GM12878 (cell line): ENCODE data around the gene AGO4. TPM values are rescaled to one million over a fixed set of nuclear protein-coding genes. Genes with fewer than 3 reads are reported as not detected.

ENCODE experiments used
- EGR1 ChIP-seq, 2 experiments: IDR thresholded peaks; 1 replicate in 1 of 2; 2 replicates in 1 of 2; pipeline ENCODE4 v1.6.1; 2011 to 2012; ENCODE audit warnings: low read depth in 2 of 2, low read length in 2 of 2, borderline replicate concordance in 1 of 2, mild to moderate bottlenecking in 1 of 2, moderate library complexity in 1 of 2
- ETV6 ChIP-seq, 2 experiments: fragments of 450-650 bp in 1 of 2; IDR thresholded peaks in 1 of 2; conservative IDR thresholded peaks in 1 of 2; 2 replicates each; pipeline ENCODE4 v1.6.1; 2014; ENCODE audit warnings: antibody characterized with exemption in 1 of 2, borderline replicate concordance in 1 of 2, low read depth in 1 of 2, mild to moderate bottlenecking in 1 of 2, moderate library complexity in 1 of 2
- HCFC1 ChIP-seq: fragments of 150-350 bp; IDR thresholded peaks from 2 replicates; pipeline ENCODE4 v1.6.1; 2014; ENCODE audit warnings: low read length
- MTA3 ChIP-seq: IDR thresholded peaks from 2 replicates; pipeline ENCODE4 v1.6.1; 2012; ENCODE audit warnings: low read length, inconsistent platforms, borderline replicate concordance
- MYC ChIP-seq: IDR thresholded peaks from 2 replicates; pipeline ENCODE4 v1.6.1; 2011; ENCODE audit warnings: mild to moderate bottlenecking, low read length, moderate library complexity, inconsistent platforms; ENCODE audit not compliant: insufficient read depth, insufficient replicate concordance, insufficient read length, severe bottlenecking
- NR2C1 ChIP-seq: fragments of 450-650 bp; IDR thresholded peaks from 2 replicates; pipeline ENCODE4 v1.6.1; 2017; ENCODE audit warnings: antibody characterized with exemption, mild to moderate bottlenecking, moderate library complexity
- NR2C2 ChIP-seq: IDR thresholded peaks from 2 replicates; pipeline ENCODE4 v1.6.1; 2011; ENCODE audit warnings: borderline replicate concordance, low read depth; ENCODE audit not compliant: control insufficient read depth, insufficient read length
- PAX5 ChIP-seq: IDR thresholded peaks from 2 replicates; pipeline ENCODE4 v1.6.1; 2011; ENCODE audit warnings: low read depth, low read length, borderline replicate concordance
- PBX3 ChIP-seq: IDR thresholded peaks from 2 replicates; pipeline ENCODE4 v1.6.1; 2011; ENCODE audit warnings: mild to moderate bottlenecking, low read depth, low read length, moderate library complexity; ENCODE audit not compliant: insufficient replicate concordance
- PML ChIP-seq: IDR thresholded peaks from 2 replicates; pipeline ENCODE4 v1.6.1; 2012; ENCODE audit warnings: low read length, inconsistent platforms
- RB1 ChIP-seq: fragments of 450-650 bp; formaldehyde crosslinking; IDR thresholded peaks from 2 replicates; pipeline ENCODE4 v1.6.1; 2017; ENCODE audit warnings: mild to moderate bottlenecking, borderline replicate concordance
- RELB ChIP-seq: fragments of 450-650 bp; IDR thresholded peaks from 2 replicates; pipeline ENCODE4 v1.6.1; 2017; ENCODE audit warnings: low read depth, mild to moderate bottlenecking, moderate library complexity
- SIN3A ChIP-seq: IDR thresholded peaks from 2 replicates; pipeline ENCODE4 v1.6.1; 2012; ENCODE audit warnings: low read depth, low read length, improper control_type of control experiment
- SMARCA5 ChIP-seq: fragments of 450-650 bp; IDR thresholded peaks from 2 replicates; pipeline ENCODE4 v1.6.1; 2017; ENCODE audit warnings: mild to moderate bottlenecking
- SMC3 ChIP-seq: IDR thresholded peaks from 2 replicates; pipeline ENCODE4 v1.6.1; 2011; ENCODE audit warnings: low read length, improper control_type of control experiment, borderline replicate concordance
- SP1 ChIP-seq: IDR thresholded peaks from one replicate; pipeline ENCODE4 v1.6.1; 2011; ENCODE audit warnings: low read depth, low read length
- SREBF1 ChIP-seq: IDR thresholded peaks from 2 replicates; pipeline ENCODE4 v1.6.1; 2012; ENCODE audit warnings: mild to moderate bottlenecking, low read length
- SRF ChIP-seq, 2 experiments: IDR thresholded peaks; 2 replicates each; pipeline ENCODE4 v1.6.1; 2011; ENCODE audit warnings: low read depth in 2 of 2, low read length in 2 of 2, mild to moderate bottlenecking in 1 of 2, moderate library complexity in 1 of 2
- TCF7 ChIP-seq: IDR thresholded peaks from 2 replicates; pipeline ENCODE4 v1.6.1; 2014; ENCODE audit warnings: antibody characterized with exemption, borderline replicate concordance
- USF1 ChIP-seq: IDR thresholded peaks from 2 replicates; pipeline ENCODE4 v1.6.1; 2011; ENCODE audit warnings: borderline replicate concordance, low read depth, mild to moderate bottlenecking, moderate library complexity, mixed read lengths, low read length; ENCODE audit not compliant: insufficient read depth; ENCODE audit errors: extremely low read length
- YBX1 ChIP-seq: fragments of 450-650 bp; IDR thresholded peaks from 2 replicates; pipeline ENCODE4 v1.6.1; 2016; ENCODE audit warnings: antibody characterized with exemption
- ZBTB11 ChIP-seq: fragments of 450-650 bp; formaldehyde crosslinking; IDR thresholded peaks from 2 replicates; pipeline ENCODE4 v1.5.0; 2022; ENCODE audit warnings: mild to moderate bottlenecking, missing genetic modification characterization
- ZNF217 ChIP-seq: fragments of 450-650 bp; IDR thresholded peaks from 2 replicates; pipeline ENCODE4 v1.6.1; 2017; ENCODE audit warnings: antibody characterized with exemption, mild to moderate bottlenecking
- ZNF24 ChIP-seq: fragments of 450-650 bp; IDR thresholded peaks from 2 replicates; pipeline ENCODE4 v1.6.1; 2017; ENCODE audit warnings: antibody characterized with exemption, mild to moderate bottlenecking
- ZNF274 ChIP-seq: IDR thresholded peaks from one replicate; pipeline ENCODE4 v1.8.0; 2011; ENCODE audit not compliant: insufficient read length, insufficient read depth
- polyA plus RNA-seq, 11 experiments: library from polyadenylated mRNA; depleted of rRNA in 4 of 11; unstranded in 6 of 11; stranded (reverse) in 5 of 11; fragments of >200 nt; fragmentation: Nextera tagmentation in 4 of 11; fragmentation: Illumina TruSeq in 1 of 11; extraction: Ambion mirVana in 4 of 11; extraction: Trizol in 1 of 11; gene quantifications; 1 replicate in 1 of 11; 2 replicates in 10 of 11; pipeline versions ENCODE4 v1.2.1 to v1.2.3, GENCODE V29; 2011 to 2016; ENCODE audit warnings: inconsistent platforms in 2 of 11, missing spikeins in 2 of 11, low read depth in 1 of 11
- total RNA-seq, 4 experiments: library from RNA; depleted of rRNA in 3 of 4; stranded (reverse); fragments of >200 nt in 3 of 4; fragmentation: Illumina TruSeq in 1 of 4; extraction: Trizol in 1 of 4; gene quantifications; 2 replicates each; pipeline versions ENCODE4 v1.2.1 to v1.2.3, GENCODE V29; 2013 to 2021

The AGO4 gene
- total and polyA plus RNA-seq, 10 of the 15 experiments (the other 5 are each of a cell fraction or from before 2014, with no cell fraction given) = 1.2 to 7.9 (median 3.2) TPM

- no peak for TF ChIP-seq ZNF274
- TF ChIP-seq PBX3 = no peak
- TF ChIP-seq ZBTB11 (CRISPR knock-in tag) = no peak
- no peak for TF ChIP-seq ZNF24
- TF ChIP-seq NR2C1 = no peak
- no peak for TF ChIP-seq ETV6 (conservative IDR thresholded peaks at IDR 0.05 in 1 of 2, IDR thresholded peaks at IDR 0.05 in 1 of 2; ENCODE audit: borderline replicate concordance in 1 of 2, low read depth in 1 of 2)
- no peak for TF ChIP-seq TCF7
- no peak for TF ChIP-seq EGR1 (IDR thresholded peaks at IDR 0.05; ENCODE audit: borderline replicate concordance in 1 of 2, low read depth in 2 of 2, low read length in 2 of 2)
- TF ChIP-seq USF1 = no peak
- TF ChIP-seq MTA3 = no peak
- TF ChIP-seq YBX1 = no peak
- TF ChIP-seq RELB = peak; percentile 50; the same call in 1 of the 2 replicates
- peak; percentile 59 to 72; a peak in 3 of 4 replicates for TF ChIP-seq SRF (IDR thresholded peaks at IDR 0.05; ENCODE audit: low read depth in 2 of 2, low read length in 2 of 2)
- TF ChIP-seq SIN3A = no peak; the same call in 1 of the 2 replicates
- no peak for TF ChIP-seq NR2C2
- no peak for TF ChIP-seq SREBF1
- TF ChIP-seq SP1 = no peak
- no peak for TF ChIP-seq MYC
- TF ChIP-seq SMC3 = no peak
- no peak for TF ChIP-seq PAX5
- 0 out of 2 replicates have a peak, but pooled peaks have one; percentile 43 for TF ChIP-seq PML
- TF ChIP-seq SMARCA5 = no peak
- TF ChIP-seq RB1 = no peak
- TF ChIP-seq HCFC1 = no peak
- no peak for TF ChIP-seq ZNF217
- TF ChIP-seq, all 136 proteins: peak for 27
Observed at GRCh38 chr1:35769188-35769758, 38.5 kb upstream of the AGO4 start (continued).
